Activated CD4-positive, alpha-beta T cell treated with anti-CD3 and anti-CD28 coated beads, Interleukin-2, amount 50 U/mL, for 16 hours (primary cell): Measurements from ENCODE around the gene PWWP2B.

Source experiments
- DNase-seq: peaks from one replicate; pipeline ENCODE4 v3.0.0-alpha.2; 2020

The PWWP2B gene

GRCh38 chr10:132449051-132449810, 52.2 kb downstream of the PWWP2B start:
- peak; percentile 36 for DNase-seq

DNA sequence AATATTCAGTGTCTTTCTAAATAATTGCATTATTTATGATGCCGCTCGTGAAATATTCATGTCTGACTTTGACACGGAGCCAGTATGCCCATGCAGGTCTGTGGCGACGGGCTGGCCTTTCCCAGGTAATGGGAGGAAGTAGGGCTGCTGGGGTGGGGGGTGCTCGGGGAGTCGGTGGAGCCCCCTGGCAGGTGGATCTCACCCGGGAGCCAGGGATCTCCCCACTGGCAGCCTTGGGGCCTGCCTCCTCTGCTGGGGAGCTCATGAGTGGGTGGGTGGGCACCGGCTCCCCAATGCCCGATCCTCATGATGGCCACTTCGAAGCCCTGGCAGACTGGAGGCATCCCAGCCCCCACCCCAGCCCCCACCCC, 52.8 kb downstream of the PWWP2B start:
- no peak for DNase-seq

GRCh38 chr10:132450466-132450824, 53.4 kb downstream of the PWWP2B start:
- DNase-seq = no peak

- DNase-seq = no peak
Measured at GRCh38 chr10:132450825-132451505, 54.0 kb downstream of the PWWP2B start.

GRCh38 chr10:132451506-132452215, 54.7 kb downstream of the PWWP2B start:
- DNase-seq = no peak

DNA sequence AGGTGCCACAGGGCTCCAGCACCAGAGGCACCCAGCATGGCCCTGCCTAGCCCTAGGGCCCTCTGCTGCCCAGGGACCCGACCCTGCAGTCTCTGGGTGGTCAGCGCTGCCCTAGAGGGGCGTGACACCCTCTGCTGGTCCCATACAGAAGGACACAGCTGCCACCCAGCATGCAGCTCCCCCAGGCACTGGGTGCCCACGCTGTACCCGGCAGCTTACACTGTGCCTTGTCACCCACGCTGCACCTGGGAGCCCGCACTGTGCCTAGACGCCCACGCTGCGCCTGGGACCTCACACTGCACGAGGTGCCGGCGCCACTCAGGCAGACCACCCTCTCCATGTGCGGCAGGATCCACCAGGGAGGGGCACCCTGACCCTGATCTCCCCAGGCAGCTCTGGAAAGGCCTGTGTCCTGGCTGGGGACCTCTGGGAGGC, 55.2 kb downstream of the PWWP2B start:
- DNase-seq = no peak

GRCh38 chr10:132452651-132453469, 55.9 kb downstream of the PWWP2B start:
- peak; percentile 84 for DNase-seq

DNA sequence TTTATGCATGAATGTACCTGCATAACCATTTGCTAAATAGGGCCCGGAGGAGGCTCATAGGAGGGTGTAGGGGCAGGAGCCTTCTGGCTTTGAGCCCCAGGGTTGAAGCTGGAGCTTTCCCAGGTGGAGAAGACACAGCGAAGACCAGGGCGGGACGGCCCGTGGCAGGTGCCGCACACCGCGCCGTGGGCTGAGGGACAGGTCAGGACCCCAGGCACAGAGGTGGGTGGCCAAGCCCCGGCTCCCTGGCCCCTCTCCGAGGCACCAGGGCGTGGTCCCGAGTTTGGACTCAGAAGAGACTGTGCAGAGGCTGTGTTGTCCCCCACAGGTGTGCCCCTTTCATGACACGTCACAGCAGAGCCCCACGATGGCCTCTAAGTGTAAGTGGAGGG, 56.5 kb downstream of the PWWP2B start:
- no peak for DNase-seq

DNA sequence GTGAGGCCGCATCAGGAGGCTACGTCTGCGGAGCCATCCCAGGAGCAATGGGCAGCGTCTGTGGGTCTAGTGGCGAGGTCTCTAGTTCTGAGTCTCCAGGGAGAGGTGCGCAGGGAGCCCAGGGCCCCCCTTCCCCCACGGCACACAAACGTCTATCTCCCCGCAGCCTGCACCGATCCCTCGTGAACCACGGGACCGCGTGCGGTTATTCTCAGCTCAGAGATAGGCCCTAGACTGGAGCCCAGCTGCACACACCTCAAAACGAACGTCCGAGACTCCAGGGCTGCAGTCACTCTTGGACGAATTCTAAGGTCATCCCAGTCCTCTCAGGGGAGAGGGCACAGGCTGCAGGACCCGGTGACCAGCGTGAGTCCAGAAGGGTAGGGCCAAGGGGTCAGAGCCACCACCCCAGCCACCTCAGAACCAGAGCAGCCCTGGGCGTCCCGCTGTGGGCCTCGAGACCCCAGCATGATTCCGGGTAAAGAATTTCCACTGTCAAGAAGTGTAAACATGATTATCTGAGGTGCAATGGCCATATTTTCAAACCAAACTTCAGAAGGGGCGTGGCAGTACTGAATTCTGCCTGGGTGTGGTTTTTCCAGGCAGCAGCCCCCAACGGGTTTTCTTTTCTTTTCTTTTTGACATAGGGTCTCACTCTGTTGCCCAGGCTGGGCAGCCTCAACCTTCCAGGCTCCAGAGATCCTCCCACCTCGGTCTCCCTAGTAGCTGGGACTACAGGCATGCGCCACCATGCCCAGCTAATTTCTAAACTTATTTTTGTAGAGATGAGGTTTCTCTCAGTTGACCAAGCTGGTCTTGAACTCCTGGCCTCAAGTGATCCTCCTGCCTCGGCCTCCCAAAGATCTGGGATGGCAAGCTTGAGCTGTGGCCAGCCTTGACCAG, 57.5 kb downstream of the PWWP2B start:
- DNase-seq = no peak

DNA sequence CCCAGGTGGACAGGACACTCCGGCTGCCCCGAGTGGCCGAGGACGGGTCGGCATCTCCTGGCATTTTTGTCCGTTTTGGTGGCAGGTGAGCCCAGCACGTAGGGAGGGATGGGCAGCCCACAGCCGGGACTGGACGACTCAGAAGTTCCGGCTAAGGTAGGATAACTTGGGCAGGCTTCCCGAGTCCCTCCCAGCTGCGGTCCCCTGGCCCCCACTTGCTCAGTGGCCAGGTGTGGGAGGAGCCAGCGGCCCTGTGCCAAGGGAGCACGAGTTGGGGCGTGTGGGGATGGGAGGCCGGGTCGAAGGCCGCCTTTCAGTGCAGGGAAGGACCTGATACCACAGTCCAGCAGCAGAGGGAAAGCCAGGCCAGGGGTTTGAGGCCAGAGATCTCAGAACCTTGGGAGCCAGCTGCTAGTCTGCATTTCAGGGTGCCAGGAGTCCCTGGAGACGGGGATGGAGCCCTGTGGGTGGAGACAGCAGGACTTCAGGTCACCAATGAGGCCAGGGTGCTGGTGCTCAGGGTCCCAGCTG, 58.5 kb downstream of the PWWP2B start:
- no peak for DNase-seq

DNA sequence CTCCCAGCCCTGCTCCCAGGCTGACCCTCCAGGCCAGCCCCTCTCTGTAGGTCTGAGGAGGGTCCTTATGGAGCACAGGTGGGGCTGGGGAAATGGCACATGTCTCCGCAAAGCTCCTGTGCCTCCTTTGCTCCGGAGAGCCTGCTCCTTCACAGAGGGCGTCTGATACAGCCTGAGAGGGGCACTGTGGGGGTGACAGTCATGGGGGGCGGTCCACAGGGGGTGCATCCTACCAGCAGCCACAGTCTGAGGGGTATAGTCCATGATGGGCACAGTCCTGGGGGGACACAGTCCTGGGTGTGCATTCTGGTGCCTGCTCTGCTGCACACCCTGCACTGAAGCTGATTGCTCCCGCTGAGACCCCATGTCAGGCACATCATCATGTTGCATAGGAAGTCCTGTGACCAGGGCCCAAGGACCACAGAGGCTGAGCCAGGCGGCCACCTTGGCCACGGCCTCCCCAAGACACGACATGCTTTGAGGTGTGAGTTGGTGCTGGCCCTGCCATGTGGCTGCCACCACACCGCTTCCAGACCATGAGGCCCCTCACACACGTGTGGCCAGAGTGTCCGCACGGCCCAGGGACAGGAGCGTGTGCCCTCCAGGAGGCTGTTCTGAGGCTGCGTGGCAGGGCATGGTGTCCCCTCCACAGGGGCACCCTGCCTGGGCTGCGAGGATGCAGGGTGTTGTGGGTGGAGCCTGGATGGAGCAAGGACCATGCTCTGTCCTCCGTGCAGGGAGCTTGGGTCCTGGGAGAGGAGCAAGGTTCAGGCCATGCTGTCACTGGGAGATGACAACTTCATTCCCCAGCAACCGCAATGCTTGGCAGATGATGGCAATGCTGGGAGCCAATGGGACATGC, 59.2 kb downstream of the PWWP2B start:
- DNase-seq = no peak

DNA sequence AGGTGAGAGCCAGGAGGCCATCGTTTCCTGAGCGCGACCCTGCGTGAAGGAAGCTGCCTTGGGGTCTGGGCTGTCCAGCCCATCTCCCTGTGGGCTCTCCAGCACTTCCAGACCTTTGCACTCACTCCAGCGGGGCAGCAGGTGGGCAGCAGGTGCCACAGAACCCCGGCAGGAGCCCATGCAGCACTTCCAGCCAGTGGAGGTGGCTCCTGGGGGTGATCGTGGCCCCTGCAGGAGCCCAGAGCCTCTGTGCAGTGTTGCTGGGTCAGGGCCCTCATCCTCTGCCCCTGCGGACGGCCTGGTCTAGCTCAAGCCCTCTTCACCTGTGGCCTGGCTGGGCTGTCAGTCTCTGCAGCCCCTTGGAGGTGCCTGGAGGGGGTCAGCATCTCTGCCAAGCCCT, 59.9 kb downstream of the PWWP2B start:
- no peak for DNase-seq

DNA sequence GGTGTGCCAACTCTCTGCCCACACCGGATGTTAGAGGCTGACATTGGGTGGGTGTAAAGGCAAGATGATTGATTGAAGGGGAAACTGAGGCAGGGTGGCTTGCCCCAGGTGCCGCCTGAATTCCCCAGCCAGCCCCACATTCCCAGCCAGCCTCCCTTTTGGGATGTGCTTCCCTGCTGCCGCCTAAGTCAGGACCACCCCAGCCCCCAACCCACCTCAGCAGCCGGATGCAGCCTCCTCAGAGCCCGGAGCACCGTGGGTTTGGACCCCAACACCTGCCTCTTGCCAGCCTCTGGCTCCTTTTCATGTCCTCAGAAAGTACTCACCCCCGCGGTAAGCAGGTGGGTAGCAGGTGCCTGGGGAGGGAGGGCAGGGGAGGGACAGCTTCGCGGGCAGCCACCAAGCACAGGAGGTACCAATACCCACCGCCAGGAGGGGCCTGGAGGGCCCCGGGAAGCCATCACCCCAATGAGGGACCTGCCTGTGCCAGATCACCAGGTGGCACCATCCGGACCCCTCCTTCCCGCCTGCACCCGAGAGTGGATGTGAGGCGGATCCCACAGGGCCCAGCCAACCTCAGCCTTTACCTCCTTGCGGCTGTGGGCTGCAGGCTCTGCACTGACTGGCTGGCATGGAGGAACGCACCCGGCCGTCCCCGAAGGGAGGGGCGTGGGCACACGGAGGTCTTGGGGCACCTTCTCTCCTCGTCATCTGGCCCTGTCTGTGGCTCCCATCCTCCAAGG, 60.5 kb downstream of the PWWP2B start:
- no peak for DNase-seq

- DNase-seq = no peak
Measured at GRCh38 chr10:132458071-132458585, 61.1 kb downstream of the PWWP2B start.

DNA sequence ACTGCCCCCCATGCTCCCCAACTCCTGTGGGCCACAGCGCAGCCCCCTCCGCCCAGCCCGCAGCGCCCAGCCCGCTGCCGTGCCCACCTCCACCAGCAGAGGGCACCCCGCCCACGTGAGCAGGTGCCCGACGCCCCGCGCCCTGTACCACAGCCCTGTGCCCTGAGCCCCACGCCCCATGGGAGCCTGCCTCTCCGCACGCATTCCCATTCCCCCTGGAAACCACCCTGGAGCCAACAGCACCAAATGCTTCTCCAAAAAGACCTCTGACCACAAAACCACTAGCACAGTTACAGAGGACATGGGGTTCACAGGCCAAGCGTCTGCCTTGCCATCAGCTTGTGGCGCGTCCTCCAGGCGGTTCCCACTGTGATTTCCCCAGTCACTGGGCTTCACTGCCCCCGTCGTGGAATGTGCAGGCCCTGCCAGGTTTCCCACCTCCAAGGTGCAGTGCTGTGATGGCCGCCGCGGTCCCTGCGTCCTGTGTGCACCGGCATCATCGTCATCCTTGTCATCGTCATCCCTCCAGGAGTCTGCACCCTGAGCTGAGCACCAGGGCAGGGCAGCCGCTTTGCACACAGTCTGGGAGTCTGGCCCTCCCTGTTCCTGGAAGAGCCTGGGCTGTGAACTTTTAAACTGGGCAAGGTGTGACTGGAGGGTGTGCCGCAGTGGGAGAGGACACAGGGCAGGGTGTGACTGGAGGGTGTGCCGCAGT, 61.7 kb downstream of the PWWP2B start:
- DNase-seq = peak; percentile 45

DNA sequence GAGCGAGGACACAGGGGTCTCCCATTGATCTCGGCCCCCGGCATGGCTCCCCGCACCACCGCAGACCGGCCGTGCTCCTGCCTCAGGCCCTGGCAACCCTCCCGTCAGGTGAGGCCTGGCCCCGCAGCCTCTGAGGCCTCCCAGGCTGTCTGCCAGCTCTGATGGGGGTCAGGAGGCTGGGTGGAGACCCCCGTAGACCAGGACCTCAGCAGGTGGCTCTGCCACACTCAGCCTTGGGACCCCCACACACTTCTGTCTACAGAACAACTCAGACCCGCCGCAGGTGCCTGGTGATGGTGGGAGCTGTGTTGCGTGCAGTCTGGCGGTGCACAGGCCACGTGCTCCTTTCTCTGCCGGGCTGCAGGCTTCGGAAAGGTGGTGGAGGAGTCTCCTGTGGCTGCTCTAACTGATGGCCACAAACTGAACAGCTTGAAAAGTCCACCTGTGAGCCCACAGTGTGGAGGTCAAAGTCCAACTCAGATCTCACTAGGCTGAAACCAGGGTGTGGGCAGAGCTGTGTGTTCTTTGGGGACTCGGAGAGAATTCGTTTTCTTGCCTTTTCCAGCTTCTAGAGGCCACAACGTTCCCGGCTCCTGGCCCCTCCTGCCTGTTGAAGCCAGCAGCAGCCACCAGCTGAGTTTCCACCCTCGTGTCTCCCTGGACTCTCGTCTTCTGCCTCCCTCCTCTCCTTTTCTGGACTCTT, 62.5 kb downstream of the PWWP2B start:
- no peak for DNase-seq

DNA sequence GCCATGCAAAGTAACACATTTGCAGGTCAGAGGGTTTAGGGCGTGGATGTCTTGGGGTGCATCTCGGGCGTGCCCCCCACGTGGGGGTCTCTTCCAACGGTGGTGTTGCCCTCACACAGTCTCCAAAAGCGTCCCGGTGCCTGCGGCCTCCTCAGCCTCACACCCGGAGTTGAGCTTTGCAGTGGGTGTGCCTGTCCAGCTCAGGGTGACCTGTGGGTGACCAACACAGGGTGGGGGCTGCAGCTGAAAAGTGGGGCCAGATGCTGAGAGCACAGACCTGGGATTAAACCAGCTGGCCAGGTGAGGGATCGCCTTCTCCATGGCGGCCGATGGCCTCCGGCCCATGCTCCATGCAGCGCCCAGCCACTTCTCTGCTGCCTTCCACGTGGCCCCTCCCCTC, 63.1 kb downstream of the PWWP2B start:
- DNase-seq = no peak

DNA sequence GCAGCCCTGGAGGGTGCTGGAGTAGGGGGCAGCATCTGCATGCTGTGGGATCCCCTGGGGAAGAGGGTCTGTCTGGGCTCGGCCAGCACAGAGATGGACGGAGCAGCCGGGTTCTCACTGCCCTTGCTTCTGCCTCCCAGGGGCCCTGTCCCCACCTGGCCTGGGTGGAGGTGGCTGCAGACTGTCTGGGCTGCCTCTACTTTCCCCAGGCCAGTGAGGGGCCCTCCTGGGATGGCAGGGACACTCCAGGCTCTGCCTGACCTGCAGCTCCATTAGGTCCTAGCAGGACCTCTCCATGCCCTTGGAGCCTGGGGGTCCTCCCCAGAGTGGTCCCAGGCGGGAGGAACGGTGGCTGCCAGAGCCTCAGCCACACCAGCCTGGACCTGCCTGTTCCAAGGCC, 63.7 kb downstream of the PWWP2B start:
- DNase-seq = no peak
